ENCODE data around the gene NPAS2.

Gene NPAS2

GRCh38 chr2:100928235-100928634 lies 108.3 kb downstream of the NPAS2 start:
- TF ChIP-seq CTCF (IDR thresholded peaks at IDR 0.05; ENCODE audit: unreplicated experiment in 3 of 3), result no peak
- no peak overlapping the region for H3K4me3 Mint-ChIP-seq
- no peak overlapping the region for H3K27ac Mint-ChIP-seq
- H3K36me3 Mint-ChIP-seq (ENCODE audit: low read depth), result peaks cover 4% of the 10 kb centered on the region
- no peaks in the 10 kb centered on the region for H3K27me3 Mint-ChIP-seq (ENCODE audit: low read depth)
- peaks cover 16% of the 10 kb centered on the region for H3K4me1 Mint-ChIP-seq
- peaks cover 6% of the 10 kb centered on the region for H3K9me3 Mint-ChIP-seq

- no peak for TF ChIP-seq CTCF (IDR thresholded peaks at IDR 0.05; ENCODE audit: unreplicated experiment in 3 of 3)
- H3K27me3 Mint-ChIP-seq (ENCODE audit: low read depth), result no peaks in the 10 kb centered on the region
- H3K9me3 Mint-ChIP-seq, result peaks cover 6% of the 10 kb centered on the region
- no peak overlapping the region for H3K4me3 Mint-ChIP-seq
- peaks cover 4% of the 10 kb centered on the region for H3K36me3 Mint-ChIP-seq (ENCODE audit: low read depth)
- H3K4me1 Mint-ChIP-seq, result peaks cover 12% of the 10 kb centered on the region
- H3K27ac Mint-ChIP-seq, result no peak overlapping the region
These were observed 109.2 kb downstream of the NPAS2 start for GRCh38 chr2:100929147-100929546.

DNA sequence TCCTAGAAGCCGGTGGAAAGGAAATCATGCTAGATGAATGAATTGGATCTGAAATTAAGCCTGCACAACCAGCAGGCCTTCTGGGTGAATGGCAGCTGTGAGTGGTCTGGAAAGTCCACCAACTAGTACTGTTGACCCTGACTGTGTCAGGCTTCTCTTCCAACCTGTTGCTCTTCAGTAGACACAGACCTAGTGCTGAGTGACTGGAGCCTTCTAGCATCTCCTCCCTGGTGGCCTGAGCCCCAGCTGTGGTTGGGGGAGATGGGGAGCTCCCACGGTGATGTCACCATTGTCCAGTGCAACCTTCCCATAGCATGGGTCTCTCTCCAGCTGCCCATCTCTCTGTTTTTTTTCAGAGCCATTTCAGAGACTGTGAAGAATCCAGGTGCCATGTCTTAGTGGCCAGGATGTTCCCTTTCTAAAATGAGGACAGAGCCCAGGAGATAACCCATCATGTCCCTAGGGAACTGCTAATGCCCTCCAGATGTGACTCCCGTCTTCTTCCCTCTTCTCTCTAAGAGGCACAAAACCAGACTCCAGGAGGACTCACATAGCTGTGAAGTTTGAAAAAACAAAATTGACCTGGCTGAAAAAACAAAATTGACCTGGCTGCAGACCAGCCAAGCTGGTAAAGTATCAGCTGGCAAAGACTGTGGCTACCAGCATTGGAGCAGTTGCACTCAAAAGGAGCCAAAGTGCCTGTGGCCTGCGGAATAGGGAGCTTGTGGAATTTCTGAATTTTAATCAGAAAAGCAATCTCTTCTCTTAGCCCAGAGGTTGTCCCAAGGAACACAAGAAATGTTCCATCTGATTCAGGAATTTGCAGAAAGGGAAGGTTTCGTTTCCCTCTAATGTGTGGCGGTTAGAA lies 114.8 kb downstream of the NPAS2 start:
- Mint-ChIP-seq H3K4me3 (no peak overlapping the region), H3K36me3 (ENCODE audit: low read depth) (no peaks in the 10 kb centered on the region), H3K4me1 (no peaks in the 10 kb centered on the region), H3K27me3 (ENCODE audit: low read depth) (no peaks in the 10 kb centered on the region), H3K27ac (no peak overlapping the region), H3K9me3 (no peaks in the 10 kb centered on the region)
- TF ChIP-seq CTCF (IDR thresholded peaks at IDR 0.05; ENCODE audit: unreplicated experiment in 3 of 3), result no peak

- Mint-ChIP-seq H3K9me3 (no peaks in the 10 kb centered on the region), H3K4me1 (no peaks in the 10 kb centered on the region), H3K27ac (no peak overlapping the region), H3K36me3 (ENCODE audit: low read depth) (no peaks in the 10 kb centered on the region), H3K4me3 (no peak overlapping the region), H3K27me3 (ENCODE audit: low read depth) (no peaks in the 10 kb centered on the region)
- TF ChIP-seq CTCF (IDR thresholded peaks at IDR 0.05; ENCODE audit: unreplicated experiment in 3 of 3), result no peak
These were observed 115.4 kb downstream of the NPAS2 start for GRCh38 chr2:100935372-100935752.

DNA sequence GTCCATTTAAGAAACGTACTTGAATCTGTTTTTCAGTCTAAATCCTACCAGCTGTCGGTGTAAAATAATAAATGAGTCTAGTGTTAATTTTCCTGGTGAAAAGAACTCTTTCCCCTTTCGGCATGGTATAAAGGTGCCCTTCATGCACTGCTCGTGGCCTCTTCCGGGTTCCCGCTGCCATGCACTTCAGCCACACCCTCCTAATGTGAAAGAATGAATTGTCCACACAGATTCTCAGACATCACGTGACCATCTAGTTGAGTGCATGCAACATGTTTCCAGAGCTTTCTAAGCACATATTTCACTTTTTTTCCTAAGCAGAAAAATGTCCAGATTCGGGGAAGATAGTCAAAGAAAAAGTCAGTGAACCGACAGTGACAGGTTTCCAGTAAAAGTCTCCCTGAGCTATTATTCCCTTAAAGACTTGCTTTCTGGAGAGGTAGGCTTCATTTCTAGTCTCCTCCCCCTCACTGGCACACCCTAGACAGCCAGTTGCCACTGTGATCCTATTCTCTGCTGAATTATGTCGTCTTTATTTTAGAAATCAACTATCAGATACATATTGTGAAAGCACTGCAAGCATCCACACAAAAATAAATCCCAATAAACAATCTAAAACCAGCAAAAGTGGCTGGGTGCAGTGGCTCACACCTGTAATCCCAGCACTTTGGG lies 116.3 kb downstream of the NPAS2 start:
- H3K4me1 Mint-ChIP-seq, result no peaks in the 10 kb centered on the region
- H3K27me3 Mint-ChIP-seq (ENCODE audit: low read depth), result no peaks in the 10 kb centered on the region
- H3K36me3 Mint-ChIP-seq (ENCODE audit: low read depth), result no peaks in the 10 kb centered on the region
- no peak for TF ChIP-seq CTCF (IDR thresholded peaks at IDR 0.05; ENCODE audit: unreplicated experiment in 3 of 3)
- H3K9me3 Mint-ChIP-seq, result no peaks in the 10 kb centered on the region
- H3K4me3 Mint-ChIP-seq, result no peak overlapping the region
- H3K27ac Mint-ChIP-seq, result no peak overlapping the region
